ENCODE data around the gene NKX3-2.
"Not testable (repeated sequence)": the region's sequence is repeated elsewhere in the genome, so short reads cannot be mapped to it uniquely, and the experiment has no call there.

NKX3-2 gene

GRCh38 chr4:13543839-13544605 lies at the start of gene NKX3-2:
NKX3-2 (minus strand) TSS chr4:13544508; CDS start chr4:13544414, 94 bp downstream.
- DNase-seq (ENCODE audit: low read depth) = no peak

GRCh38 chr4:13592220-13592619 lies 47.9 kb upstream of the NKX3-2 start:
- DNase-seq (ENCODE audit: low read depth) = no peak

GRCh38 chr4:13590766-13591165 lies 46.5 kb upstream of the NKX3-2 start:
- DNase-seq (ENCODE audit: low read depth) = no peak

- DNase-seq (ENCODE audit: low read depth) = no peak
These were observed 44.6 kb upstream of the NKX3-2 start for GRCh38 chr4:13588954-13589353.

- no peak for DNase-seq (ENCODE audit: low read depth)
These were observed 40.2 kb upstream of the NKX3-2 start for GRCh38 chr4:13584481-13584880.

GRCh38 chr4:13580036-13580435 lies 35.7 kb upstream of the NKX3-2 start:
- no peak for DNase-seq (ENCODE audit: low read depth)

DNA sequence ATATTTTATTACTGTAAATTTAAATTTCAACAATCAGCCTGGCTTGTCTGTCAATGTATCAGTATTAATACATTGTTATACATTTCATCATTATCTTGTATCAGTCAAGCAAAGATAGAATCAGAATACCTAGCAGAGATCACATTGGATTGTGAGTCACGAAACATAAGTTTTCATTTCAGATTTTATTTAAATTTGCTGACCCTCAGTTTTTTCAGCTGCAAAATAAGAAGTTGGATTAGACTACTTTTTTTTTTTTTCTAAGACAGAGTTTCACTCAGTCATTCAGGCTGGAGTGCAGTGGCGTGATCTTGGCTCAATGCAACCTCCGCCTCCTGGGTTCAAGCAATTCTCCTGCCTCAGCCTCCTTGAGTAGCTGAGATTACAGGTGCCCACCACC lies 33.4 kb upstream of the NKX3-2 start:
- no peak for DNase-seq (ENCODE audit: low read depth)

- DNase-seq (ENCODE audit: low read depth) = no peak
These were observed 26.6 kb upstream of the NKX3-2 start for GRCh38 chr4:13570916-13571315.

DNA sequence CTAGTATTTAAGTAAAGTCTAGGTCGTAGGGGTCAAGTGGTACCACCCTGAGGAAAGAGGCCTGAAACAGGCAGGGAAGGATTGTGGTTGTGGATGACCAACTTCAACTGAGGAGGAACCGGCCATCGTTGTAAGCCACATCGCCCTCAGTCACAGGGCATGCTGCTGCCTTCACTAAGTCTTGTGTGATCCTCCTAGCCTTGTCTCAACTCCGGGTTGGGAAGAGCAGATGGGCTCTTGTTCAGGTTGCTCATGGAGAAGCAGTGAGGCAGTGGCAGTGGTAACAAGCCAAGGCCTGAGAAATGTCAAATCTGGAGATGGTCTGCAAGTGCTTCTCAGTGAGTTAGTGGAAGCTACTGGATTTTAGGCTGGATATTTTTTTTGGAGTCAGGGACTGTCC lies 22.8 kb upstream of the NKX3-2 start:
- DNase-seq (ENCODE audit: low read depth) = no peak

GRCh38 chr4:13562876-13563275 lies 18.6 kb upstream of the NKX3-2 start:
- DNase-seq (ENCODE audit: low read depth) = no peak

GRCh38 chr4:13561673-13562072 lies 17.4 kb upstream of the NKX3-2 start:
- no peak for DNase-seq (ENCODE audit: low read depth)

GRCh38 chr4:13560111-13560510 lies 15.8 kb upstream of the NKX3-2 start:
- DNase-seq (ENCODE audit: low read depth) = not testable (repeated sequence)

- no peak for DNase-seq (ENCODE audit: low read depth)
These were observed 15.1 kb upstream of the NKX3-2 start for GRCh38 chr4:13559413-13559812.

GRCh38 chr4:13558881-13559280 lies 14.6 kb upstream of the NKX3-2 start:
- DNase-seq (ENCODE audit: low read depth) = no peak

DNA sequence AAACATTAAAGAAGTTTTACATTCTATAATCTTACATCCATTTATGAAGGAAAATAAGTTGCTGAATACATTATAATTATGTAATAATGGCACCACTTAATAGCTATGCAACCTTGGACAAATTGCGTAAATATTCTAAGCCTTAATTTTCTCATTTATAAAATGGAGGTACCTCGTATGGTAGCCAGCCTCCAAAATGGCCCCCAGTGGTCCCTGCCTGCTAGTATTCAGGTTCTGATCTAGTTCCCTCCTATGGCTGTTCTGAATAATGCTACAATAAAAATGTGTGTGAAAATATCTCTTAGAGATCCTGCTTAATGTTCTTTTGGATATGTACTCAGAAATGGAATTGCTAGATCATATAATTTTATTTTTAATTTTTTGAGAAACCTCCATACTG lies 11.0 kb upstream of the NKX3-2 start:
- DNase-seq (ENCODE audit: low read depth) = no peak

DNA sequence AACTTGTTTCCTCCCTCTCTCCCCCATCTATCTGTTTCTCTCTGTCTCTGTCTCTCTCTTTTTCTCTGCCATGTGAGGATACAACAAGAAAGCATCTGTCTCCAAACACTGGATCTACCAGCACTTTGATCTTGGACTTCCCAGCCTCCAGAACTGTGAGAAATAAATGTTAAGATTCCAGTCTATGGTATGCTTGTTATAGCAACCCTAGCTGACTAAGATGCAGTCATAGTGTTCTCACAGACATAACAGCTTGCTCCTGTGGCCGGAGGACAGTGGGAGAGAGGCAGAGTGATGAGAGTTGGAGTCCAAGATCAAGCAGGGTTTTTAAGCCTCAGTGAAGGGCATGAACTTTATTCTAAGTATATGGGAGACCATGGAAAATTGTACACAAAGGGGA lies 8.8 kb upstream of the NKX3-2 start:
- no peak for DNase-seq (ENCODE audit: low read depth)

DNA sequence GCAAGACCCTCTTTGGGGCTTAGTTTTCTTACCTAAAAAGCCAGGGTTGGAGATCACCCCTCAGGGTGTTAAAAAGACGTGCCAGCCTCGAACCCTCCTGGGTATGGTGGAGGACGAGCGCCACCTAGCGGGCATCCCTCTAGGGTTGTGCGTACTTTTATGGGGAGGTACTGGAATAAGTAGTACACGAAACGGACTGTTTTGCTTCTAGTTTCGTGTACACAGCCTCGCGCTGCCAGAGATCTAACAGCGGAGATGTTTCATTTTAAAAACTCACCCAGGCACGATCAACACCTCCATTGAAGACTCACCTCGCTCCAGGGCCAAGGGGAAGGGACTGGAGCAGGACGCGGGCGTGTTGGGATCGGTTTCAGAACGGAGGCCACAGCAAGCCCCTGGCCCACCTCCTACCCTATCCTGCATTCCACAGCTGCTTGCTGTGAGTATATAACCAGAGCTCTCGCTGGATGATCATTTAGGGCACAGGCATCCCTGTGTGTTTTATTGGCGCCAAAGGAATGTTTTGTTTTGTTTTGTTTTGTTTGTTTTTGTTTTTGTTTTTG lies 4.8 kb upstream of the NKX3-2 start:
- peak; percentile 81 for DNase-seq (ENCODE audit: low read depth)

- no peak for DNase-seq (ENCODE audit: low read depth)
These were observed 4.0 kb upstream of the NKX3-2 start for GRCh38 chr4:13548059-13548983.

- DNase-seq (ENCODE audit: low read depth) = peak; percentile 16
These were observed 3.3 kb upstream of the NKX3-2 start for GRCh38 chr4:13547485-13548041.

DNA sequence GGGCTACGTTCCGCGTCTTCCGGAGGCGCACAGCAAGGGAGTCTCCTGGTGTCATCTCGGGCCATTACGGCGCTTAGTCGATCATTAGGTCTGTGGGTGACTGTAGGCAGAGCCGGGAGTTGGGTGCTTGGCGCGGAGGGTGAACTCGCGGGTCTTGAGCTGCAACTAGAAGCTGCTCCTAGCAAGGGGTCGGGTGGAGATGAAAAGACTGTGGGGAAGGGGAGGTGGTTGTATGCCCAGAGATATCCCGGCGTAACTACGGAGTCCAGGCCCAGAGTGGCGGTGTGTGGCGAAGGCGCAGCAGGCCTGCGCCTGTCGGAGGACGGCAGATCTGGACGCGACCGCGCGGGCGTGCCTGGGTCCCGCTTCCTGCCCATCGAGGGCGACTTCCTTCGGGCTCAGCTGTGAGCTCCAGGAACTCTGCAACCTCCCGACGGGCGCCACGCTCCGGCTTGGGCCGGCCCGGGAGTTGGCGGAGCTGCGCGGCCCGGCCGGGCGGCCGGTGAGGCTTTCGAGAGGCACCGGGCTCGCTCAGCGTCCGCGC lies 2.7 kb upstream of the NKX3-2 start:
- no peak for DNase-seq (ENCODE audit: low read depth)

GRCh38 chr4:13546142-13546940 lies 2.0 kb upstream of the NKX3-2 start:
- no peak for DNase-seq (ENCODE audit: low read depth)

All from stimulated activated CD8-positive, alpha-beta memory T cell treated with anti-CD3 and anti-CD28 coated beads, Interleukin-4, amount 100 ng/mL, for 24 hours (primary cell).